Posterior vena cava (tissue), 2 donors: Measurements from ENCODE around the gene PTPN11. TPM values are rescaled to one million over a fixed set of nuclear protein-coding genes. Genes with fewer than 3 reads are reported as not detected.
"Not testable (repeated sequence)": the region's sequence is repeated elsewhere in the genome, so short reads cannot be mapped to it uniquely, and the experiment has no call there.

Experiments
- DNase-seq: peaks from one replicate; pipeline ENCODE4 v3.0.0-alpha.2; 2020; ENCODE audit warnings: low spot score
- intact Hi-C, 2 donors: fragments of 100-400 bp; cut with DNase I; formaldehyde crosslinking; loops; one replicate each; pipeline versions ENCODE4 v1.14.1 to v1.14.2; 2022 to 2023
- total RNA-seq, 2 donors: library from RNA; stranded (reverse); fragmentation: NEBNext Ultra II Directional; extraction: Animal tissue kit (Norgen Biotek cat#: 25700); gene quantifications; one replicate each; pipeline ENCODE4 v1.2.1, GENCODE V29; 2021
- donor health status: DM: yes; HTN: yes; CAD: no.
- donor health status: DM: yes; HTN: yes; CAD: no.

The PTPN11 gene
- total RNA-seq, 2 donors from 2014 or later = 139 to 204 TPM

DNA sequence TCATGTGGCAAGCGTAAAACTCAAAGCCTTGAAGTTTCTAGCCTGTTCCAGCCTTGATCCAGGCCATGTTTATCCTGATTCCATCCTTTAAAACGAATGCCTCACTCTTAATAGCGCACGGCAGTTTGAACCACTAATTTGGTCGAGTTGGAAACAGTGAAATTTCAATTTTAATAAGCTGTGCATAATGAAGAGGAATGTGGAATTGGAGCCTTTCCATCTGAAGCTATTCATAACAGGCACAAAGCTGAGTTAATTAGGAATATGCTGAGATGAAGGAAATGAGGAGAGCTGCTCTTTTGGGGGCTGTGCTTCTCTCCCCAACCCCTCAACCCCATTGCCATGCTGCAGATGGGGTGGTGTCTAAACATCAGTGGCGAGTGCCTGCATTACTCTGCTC, 70.7 kb downstream of the PTPN11 start:
- intact Hi-C loops = no loop called here
- DNase-seq = no peak

GRCh38 chr12:112496496-112496895, 77.7 kb downstream of the PTPN11 start:
- intact Hi-C loops = no loop called here

DNA sequence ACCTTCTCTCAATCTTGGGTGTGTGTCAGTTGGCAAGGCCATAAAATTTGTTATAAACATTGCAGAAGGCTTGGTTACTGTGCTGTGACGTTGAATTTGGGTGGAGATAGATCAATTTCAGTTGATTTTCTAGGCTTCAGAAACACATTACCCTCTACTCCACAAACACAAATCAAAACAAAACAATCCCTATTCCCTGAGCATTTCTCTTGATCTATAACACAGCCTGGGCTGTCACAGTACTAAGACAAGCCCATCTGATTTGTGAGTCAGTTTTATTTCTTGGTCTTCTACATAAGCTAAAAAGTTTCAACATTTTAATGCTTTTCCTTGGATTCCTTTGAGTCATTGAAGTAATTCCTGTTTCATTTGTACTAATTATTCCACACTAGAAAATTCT, 79.8 kb downstream of the PTPN11 start:
- DNase-seq = no peak
- intact Hi-C loops = no loop called here

More at GRCh38 chr12:112496496-112496895, 77.7 kb downstream of the PTPN11 start:
- no peak for DNase-seq

- no peak for DNase-seq
- intact Hi-C loops = no loop called here
These were observed 84.8 kb downstream of the PTPN11 start for GRCh38 chr12:112503512-112503911.

DNA sequence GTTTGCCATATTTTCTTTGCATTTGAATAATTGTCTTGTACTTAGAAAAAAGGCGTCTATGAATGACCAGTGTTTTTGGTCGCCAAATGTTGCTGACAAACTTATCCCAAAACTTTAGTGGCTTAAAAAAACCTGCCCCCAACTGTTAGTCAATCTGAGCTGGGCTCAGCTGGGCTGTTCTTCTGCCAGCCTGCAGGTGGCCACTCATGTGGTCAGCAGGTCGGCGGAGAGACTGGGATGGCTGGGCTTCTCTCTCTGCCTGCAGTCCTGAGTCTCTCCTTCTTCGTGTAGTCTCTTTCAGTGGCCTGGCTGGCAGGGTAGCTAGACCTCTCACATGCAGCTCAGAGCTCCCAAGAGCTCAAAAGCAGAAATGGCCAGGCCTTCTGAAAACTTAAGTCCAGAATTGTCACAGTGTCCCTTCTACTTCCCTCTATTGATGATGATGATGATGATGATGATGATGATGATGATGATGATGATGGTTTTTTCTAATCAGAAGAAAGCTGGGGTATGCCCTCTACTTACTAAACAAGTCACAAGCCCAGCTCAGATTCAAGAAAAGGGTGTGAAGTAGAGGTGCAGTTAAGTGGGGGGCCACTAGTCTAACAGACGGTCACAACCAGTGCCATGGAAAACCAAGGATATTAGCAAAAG, 87.9 kb downstream of the PTPN11 start:
- intact Hi-C loops = no loop called here
- no peak for DNase-seq

GRCh38 chr12:112513471-112513870, 94.7 kb downstream of the PTPN11 start:
- no peak for DNase-seq
- intact Hi-C loops = no loop called here

- intact Hi-C loops = no loop called here
- no peak for DNase-seq
These were observed 95.7 kb downstream of the PTPN11 start for GRCh38 chr12:112514456-112514855.

DNA sequence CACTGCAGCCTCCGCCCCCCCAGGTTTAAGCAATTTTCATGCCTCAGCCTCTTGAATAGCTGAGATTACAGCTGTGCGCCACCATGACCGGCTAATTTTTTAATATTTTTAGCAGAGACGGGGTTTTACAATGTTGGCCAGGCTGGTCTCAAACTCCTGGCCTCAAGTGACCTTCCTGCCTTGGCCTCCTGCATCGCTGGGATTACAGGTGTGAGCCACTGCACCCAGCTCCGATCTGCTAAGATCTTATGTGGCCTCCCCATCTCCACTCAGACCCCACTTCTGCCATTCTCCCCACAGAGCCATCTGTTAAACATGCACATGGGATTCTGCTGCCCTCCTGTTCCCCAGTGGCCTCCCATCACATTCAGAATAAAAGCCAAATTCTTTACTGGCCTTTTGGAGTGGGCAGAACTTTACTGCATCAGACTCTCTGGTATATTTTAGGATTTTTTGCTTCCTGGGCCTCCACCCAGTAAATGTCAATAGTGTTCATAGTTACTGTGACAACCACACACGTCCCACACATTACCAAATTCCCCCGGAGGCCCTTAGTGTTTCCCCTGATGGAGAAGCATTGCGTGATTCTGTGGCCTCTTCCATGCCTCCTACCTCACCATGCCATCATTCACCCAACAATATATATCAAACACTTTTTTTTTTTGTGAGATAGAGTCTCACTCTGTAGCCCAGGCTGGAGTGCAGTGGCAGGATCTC, 96.3 kb downstream of the PTPN11 start:
- intact Hi-C loops = no loop called here

GRCh38 chr12:112515868-112516267, 97.1 kb downstream of the PTPN11 start:
- intact Hi-C loops = loop anchor here in 1 of 2 donors (2.0 kb wide), 1 partner anchor 15 kb away; no protein-coding TSS in a partner anchor

More for the DNA sequence above, 96.3 kb downstream of the PTPN11 start:
- DNase-seq = no peak

DNA sequence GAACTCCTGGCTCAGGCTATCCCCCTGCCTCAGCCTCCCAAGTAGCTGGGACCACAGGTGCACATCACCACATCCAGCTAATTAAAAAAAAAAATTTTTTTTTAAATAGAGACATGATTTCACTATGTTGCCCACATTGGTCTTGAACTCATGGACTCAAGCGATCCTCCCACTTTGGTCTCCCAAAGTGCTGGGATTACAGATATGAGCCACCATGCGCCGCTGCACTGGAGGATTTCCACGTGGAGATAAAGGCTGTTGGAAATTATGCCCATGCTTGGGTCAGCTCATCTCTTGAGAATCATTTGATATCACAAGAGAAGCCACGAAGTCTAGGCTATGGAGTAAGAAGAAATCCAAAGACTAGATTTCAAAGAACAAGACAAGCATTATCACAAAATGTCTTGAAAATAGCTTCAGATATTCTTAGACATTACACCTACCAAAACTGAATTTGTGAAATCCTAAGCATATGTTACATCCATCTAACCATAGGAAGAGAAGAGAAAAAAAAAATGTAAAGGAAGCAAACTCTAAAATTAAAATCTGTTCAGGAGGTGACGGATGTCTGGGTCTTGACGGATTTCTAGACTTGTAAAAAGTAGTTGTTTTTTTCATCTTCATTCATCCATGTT, 99.1 kb downstream of the PTPN11 start:
- intact Hi-C loops = loop anchor here in 1 of 2 donors (2.0 kb wide), 1 partner anchor 17 kb away; no protein-coding TSS in a partner anchor
- no peak for DNase-seq

More at GRCh38 chr12:112515868-112516267, 97.1 kb downstream of the PTPN11 start:
- DNase-seq = no peak

- intact Hi-C loops = no loop called here
These were observed 99.6 kb downstream of the PTPN11 start for GRCh38 chr12:112518365-112518735.

DNA sequence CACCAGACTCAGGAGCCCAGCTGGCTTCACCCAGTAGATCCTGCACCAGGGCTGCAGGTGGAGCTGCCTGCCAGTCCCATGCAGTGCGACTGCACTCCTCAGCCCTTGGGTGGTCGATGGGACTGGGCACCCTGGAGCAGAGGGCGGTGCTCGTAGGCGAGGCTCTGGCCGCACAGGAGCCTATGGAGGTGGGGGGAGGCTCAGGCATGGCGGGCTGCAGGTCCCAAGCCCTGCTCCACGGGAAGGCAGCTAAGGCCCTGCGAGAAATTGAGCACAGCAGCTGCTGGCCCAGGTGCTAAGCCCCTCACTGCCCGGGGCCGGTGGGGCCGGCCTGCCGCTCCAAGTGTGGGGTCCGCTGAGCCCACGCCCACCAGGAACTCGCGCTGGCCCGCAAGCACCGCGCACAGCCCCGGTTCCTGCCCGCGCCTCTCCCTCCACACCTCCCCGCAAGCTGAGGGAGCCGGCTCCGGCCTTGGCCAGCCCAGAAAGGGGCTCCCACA, 101.1 kb downstream of the PTPN11 start:
- not testable (repeated sequence) for DNase-seq

More at GRCh38 chr12:112518365-112518735, 99.6 kb downstream of the PTPN11 start:
- DNase-seq = no peak

DNA sequence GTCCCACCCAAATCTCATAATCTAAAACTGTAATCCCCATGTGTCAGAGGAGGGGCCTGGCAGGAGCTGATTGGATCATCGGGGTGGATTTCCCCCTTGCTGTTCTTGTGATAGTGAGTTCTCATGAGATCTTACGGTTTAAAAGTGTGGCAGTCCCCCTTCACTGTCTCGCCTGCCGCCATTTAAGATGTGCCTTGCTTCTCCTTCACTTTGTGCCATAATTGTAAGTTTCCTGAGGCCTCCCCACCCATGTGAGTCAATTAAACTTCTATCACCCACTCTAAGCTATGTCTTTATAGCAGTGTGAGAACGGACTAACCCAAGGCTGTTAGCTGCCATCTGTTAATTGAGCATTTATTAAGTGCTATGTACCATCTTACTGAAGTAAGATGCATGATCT, 105.1 kb downstream of the PTPN11 start:
- intact Hi-C loops = no loop called here
- DNase-seq = no peak

More for the DNA sequence above, 101.1 kb downstream of the PTPN11 start:
- intact Hi-C loops = not testable (repeated sequence)

- intact Hi-C loops = no loop called here
- no peak for DNase-seq
These were observed 105.5 kb downstream of the PTPN11 start for GRCh38 chr12:112524269-112524668.

DNA sequence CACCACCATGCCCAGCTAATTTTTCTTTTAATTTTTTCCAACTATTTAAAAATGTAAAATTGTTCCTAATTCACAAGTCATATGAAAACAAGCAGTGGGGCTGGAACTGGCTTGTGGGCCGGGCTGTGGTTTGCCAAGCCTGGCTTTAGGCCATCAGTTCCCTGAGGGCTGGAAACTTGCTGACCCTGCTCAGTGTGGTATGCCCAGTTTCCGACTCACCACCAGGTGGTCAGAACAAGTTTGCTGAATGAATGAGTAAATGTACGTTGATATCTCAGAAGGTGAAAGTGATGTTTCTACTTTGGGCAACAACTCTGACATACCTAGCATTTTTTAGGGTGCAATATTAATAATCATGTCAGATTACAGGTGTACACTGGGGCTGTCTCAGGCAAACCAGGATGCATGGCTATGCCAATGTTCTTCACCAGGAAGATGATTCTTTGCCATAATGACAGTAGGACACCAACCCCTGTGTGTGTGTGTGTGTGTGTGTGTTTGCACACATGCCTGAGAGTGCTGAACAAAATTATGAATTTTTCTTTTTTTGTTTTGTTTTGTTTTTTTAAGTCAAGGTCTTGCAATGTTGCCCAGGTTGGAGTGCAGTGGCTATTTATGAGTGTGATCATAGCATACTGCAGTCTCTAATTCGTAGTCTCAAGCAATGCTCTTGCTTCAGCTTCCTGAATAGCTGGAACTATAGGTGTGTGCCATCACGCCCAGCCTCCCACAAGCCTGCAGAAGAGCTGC, 106.1 kb downstream of the PTPN11 start:
- intact Hi-C loops = no loop called here
- no peak for DNase-seq

DNA sequence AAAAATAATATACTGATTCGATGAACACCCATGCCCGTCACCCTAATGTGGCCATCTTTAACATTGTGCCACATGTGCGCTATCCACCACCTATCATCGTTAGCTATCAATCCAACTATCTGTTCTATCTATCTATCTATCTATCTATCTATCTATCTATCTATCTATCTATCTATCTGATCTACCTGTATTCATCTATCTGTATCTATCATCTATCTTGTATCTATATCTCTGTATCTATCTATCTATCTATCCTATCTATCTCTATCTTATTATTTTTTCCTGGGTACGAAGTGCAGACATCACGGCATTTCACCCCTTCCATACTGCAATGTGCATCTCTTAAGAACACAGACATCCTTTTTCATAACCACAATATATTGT, 106.7 kb downstream of the PTPN11 start:
- no peak for DNase-seq
- intact Hi-C loops = no loop called here

DNA sequence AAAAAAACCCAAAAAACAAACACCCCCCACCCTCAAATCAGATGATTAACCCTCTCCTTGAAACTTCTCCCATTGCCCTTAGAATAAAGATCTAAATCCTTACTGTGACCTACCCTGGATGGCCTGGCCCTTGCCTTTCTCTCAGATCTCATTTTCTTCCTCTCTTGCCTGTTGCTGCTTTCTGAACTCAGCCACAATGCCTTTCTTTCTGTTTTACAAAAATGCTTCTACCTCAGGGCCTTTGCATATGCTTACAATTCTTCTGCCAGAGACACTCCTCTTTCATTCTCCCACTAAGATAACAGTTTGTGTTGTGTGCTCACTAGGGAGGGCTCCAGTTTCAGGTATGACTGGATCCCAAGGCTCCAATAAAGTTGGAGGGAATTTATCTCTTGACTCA, 108.3 kb downstream of the PTPN11 start:
- no peak for DNase-seq
- intact Hi-C loops = no loop called here

DNA sequence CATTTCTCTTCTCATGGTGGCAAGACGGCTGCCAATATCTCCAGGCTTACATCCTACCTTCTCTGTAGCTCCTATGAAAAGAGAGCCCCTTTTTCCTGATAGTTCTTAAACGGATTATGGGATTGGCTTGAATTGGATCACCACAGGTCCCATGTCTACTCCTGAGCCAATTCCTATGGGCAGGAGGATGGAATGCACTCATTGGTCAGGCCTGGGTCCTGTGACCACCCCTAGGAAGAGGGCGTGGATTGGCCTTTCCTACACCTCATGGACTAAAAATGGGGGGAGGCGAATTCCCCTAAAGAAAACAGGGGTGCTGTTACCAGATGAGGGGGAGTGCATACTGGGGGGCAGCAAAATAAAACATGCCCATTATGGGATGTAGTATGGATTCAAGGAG, 108.8 kb downstream of the PTPN11 start:
- intact Hi-C loops = no loop called here
- DNase-seq = no peak

DNA sequence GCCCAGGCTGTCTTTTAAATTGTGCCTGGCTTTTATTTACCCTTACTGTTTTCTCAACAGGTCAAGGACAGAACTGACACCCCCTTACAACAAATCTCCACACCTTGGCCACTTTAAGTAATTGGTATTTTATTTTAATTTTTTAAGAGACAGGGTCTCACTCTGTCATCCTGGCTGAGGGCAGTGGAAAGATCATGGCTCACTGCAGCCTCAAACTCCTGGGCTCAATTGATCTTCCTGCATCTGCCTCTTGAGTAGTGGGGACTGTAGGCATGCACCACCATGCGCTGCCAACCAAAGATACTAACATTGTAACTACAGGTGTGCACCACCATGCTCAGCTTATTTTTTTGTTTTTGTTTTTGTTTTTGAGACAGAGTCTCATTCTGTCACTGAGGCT, 109.8 kb downstream of the PTPN11 start:
- no peak for DNase-seq
- intact Hi-C loops = no loop called here
